Mononuclear cell (primary cell): Measurements from ENCODE around the gene ASPHD2. TPM values are rescaled to one million over a fixed set of nuclear protein-coding genes. Genes with fewer than 3 reads are reported as not detected.

Source experiments
- H3K27me3 ChIP-seq: 2 replicates; pipeline ENCODE4 v1.6.0; 2011; ENCODE audit warnings: low read length, control low read depth; ENCODE audit not compliant: insufficient read depth
- H3K4me1 ChIP-seq: 2 replicates; pipeline ENCODE4 v1.5.1; 2011; ENCODE audit warnings: mild to moderate bottlenecking, low read length, control low read depth; ENCODE audit not compliant: insufficient read depth
- H3K4me3 ChIP-seq: 2 replicates; pipeline ENCODE4 v1.5.1; 2011; ENCODE audit warnings: mild to moderate bottlenecking, low read length, moderate library complexity
- H3K9me3 ChIP-seq: 2 replicates; pipeline ENCODE4 v1.5.1; 2011; ENCODE audit warnings: low read depth, mild to moderate bottlenecking, control low read depth, low read length
- total RNA-seq: library from RNA; depleted of rRNA; stranded (reverse); fragments of >200 nt; gene quantifications from one replicate; pipeline ENCODE4 v1.2.3, GENCODE V29; 2012

Gene ASPHD2
- total RNA-seq, 1 donor = 2.7 TPM

GRCh38 chr22:26448334-26448733, 19.3 kb downstream of the ASPHD2 start:
- no peaks in the 10 kb centered on the region for H3K9me3 ChIP-seq

GRCh38 chr22:26448941-26449340, 19.9 kb downstream of the ASPHD2 start:
- Histone ChIP-seq H3K4me3 (no peak overlapping the region), H3K4me1 (no peaks in the 10 kb centered on the region), H3K27me3 (no peaks in the 10 kb centered on the region), H3K9me3 (no peaks in the 10 kb centered on the region)

More at GRCh38 chr22:26448334-26448733, 19.3 kb downstream of the ASPHD2 start:
- Histone ChIP-seq H3K4me3 (no peak overlapping the region), H3K27me3 (no peaks in the 10 kb centered on the region), H3K4me1 (no peaks in the 10 kb centered on the region)

- Histone ChIP-seq H3K4me1 (no peaks in the 10 kb centered on the region), H3K4me3 (no peak overlapping the region), H3K9me3 (no peaks in the 10 kb centered on the region), H3K27me3 (no peaks in the 10 kb centered on the region)
Measured at GRCh38 chr22:26450453-26451185, 21.6 kb downstream of the ASPHD2 start.

GRCh38 chr22:26452236-26453016, 23.4 kb downstream of the ASPHD2 start:
- Histone ChIP-seq H3K27me3 (no peaks in the 10 kb centered on the region), H3K4me1 (no peaks in the 10 kb centered on the region), H3K4me3 (no peak overlapping the region), H3K9me3 (no peaks in the 10 kb centered on the region)

GRCh38 chr22:26453216-26453615, 24.2 kb downstream of the ASPHD2 start:
- Histone ChIP-seq H3K27me3 (no peaks in the 10 kb centered on the region), H3K9me3 (no peaks in the 10 kb centered on the region), H3K4me1 (no peaks in the 10 kb centered on the region), H3K4me3 (no peak overlapping the region)

DNA sequence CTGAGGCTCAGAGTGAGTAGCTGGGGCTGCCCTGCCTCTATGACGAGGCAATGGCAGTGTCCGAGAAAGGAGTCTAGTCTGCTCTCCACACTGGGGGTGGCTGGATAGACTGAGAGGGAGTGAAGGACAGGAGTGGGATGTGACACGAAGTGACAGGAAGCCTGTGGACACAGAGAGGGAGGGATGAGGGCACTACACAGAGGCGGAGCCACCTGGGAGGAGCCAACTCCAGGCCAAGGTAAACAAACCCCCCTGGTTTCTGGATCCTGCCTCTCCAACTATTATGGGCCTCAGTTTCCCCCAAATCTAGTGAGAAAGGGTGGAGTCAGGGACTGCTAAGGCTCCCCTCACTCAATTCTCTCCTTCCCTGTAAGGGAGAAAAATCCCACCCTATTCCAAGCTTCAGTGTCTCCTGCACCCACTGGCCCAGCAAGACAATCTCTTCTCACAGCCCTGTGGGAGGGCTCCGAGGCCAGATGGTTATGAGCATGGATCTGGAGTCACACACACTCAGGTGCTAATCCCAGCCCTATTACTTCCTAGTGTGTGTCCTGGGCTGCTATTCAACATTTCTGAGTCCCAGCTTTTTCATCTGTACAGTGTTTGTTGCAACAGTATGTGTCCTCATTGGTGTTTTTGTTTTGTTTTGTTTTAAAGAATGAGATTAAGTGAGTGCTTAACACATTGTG, 24.9 kb downstream of the ASPHD2 start:
- no peaks in the 10 kb centered on the region for H3K27me3 ChIP-seq
- no peaks in the 10 kb centered on the region for H3K4me1 ChIP-seq
- H3K9me3 ChIP-seq = no peaks in the 10 kb centered on the region
- H3K4me3 ChIP-seq = no peak overlapping the region

DNA sequence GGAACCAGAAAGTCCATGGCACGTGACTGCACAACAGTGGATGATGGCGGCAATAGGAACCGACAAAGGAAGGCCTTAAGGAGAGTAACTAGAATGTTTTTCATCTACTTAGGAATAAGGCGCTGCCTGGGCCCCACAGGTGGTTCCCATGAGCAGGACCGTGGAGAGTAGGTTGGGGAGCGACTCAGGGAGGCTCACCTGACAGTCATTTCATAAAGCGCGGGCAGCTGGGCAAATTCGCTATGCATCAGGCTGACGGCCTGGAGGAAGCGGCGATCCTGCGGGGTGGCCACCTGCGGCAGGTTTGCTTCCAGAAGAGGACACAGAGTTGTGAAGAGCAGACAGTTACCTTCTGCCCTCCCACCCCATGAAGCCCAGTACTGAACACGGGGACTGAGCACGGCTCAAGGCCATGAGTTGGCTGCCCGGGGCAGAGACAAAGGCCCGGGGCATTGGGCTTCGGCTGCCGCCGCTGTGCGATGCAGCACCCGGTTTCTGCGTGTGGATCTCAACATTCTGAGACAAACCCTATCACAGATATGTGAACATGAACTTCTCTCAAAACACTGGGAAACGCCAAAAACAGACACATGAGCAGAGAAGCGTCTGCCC, 28.7 kb downstream of the ASPHD2 start:
- H3K27me3 ChIP-seq = no peaks in the 10 kb centered on the region
- H3K4me1 ChIP-seq = no peaks in the 10 kb centered on the region

DNA sequence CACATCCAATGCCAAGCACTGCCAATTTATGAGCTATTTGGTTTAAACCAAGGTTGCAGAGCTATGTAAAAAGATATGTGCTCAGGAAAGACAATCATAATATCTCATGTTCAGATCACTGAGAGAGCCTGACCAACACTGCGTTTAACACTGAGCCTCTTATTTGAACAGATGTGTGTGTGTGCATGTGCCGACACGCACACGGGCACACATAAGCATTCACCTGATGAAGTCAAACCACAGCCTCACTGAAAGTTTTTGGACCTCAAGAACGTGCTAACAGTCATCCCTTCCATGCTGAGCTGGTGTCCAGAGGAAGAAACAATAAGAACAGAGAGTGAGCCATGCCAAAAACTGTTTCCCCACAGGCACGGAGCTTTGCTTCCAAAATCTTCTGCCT, 31.1 kb downstream of the ASPHD2 start:
- Histone ChIP-seq H3K4me1 (no peaks in the 10 kb centered on the region), H3K9me3 (no peaks in the 10 kb centered on the region), H3K4me3 (no peak overlapping the region), H3K27me3 (no peaks in the 10 kb centered on the region)

More for the DNA sequence above, 28.7 kb downstream of the ASPHD2 start:
- H3K4me3 ChIP-seq = no peak overlapping the region
- H3K9me3 ChIP-seq = no peaks in the 10 kb centered on the region

- H3K27me3 ChIP-seq = no peaks in the 10 kb centered on the region
- no peak overlapping the region for H3K4me3 ChIP-seq
- no peaks in the 10 kb centered on the region for H3K4me1 ChIP-seq
- no peaks in the 10 kb centered on the region for H3K9me3 ChIP-seq
Measured at GRCh38 chr22:26461188-26461810, 32.2 kb downstream of the ASPHD2 start.

- H3K4me1 ChIP-seq = no peaks in the 10 kb centered on the region
- no peak overlapping the region for H3K4me3 ChIP-seq
- no peaks in the 10 kb centered on the region for H3K27me3 ChIP-seq
- no peaks in the 10 kb centered on the region for H3K9me3 ChIP-seq
Measured at GRCh38 chr22:26462051-26462450, 33.0 kb downstream of the ASPHD2 start.

DNA sequence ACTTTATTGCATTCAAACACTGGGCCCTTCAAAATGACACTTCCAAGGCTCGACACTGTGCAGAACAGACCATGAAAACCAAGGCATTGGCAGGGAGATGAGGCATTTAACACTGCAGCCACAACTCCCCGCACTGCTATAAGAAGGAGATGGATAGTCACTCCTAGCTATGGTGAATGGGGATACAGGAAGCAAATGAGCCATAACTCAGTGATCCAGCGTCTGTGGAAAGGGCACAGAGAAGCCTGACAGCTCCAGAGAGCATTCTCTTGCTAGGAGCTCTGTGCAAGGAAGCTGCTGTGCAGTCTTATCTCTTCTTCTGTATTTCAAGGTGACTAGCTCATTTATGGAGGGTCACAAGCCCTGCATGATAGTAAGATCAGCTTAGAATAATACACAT, 33.6 kb downstream of the ASPHD2 start:
- H3K4me1 ChIP-seq = no peaks in the 10 kb centered on the region
- no peaks in the 10 kb centered on the region for H3K27me3 ChIP-seq
- no peaks in the 10 kb centered on the region for H3K9me3 ChIP-seq
- no peak overlapping the region for H3K4me3 ChIP-seq

- no peaks in the 10 kb centered on the region for H3K27me3 ChIP-seq
- no peaks in the 10 kb centered on the region for H3K9me3 ChIP-seq
- no peak overlapping the region for H3K4me3 ChIP-seq
- H3K4me1 ChIP-seq = no peaks in the 10 kb centered on the region
Measured at GRCh38 chr22:26463101-26463661, 34.1 kb downstream of the ASPHD2 start.

DNA sequence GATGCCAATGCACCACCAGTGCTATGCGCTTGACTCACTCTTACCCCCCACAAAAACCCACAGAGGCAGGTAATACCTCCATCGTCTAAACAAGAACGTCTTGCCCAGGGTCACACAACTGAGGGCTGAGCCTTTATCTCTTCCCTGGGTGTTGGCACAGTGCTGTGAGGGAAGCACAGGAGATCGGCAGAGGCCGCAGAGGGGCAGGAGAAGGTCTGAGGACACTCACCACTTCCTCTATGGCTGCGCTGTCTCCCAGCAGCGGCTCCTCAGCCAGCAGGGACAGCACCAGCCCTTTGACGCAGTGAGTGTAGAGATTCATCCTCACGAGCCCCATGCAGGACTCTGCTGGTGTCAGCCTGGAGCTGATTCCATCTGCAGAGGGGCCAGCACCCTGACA, 34.6 kb downstream of the ASPHD2 start:
- no peaks in the 10 kb centered on the region for H3K27me3 ChIP-seq
- H3K4me3 ChIP-seq = no peak overlapping the region
- no peaks in the 10 kb centered on the region for H3K4me1 ChIP-seq
- H3K9me3 ChIP-seq = no peaks in the 10 kb centered on the region

GRCh38 chr22:26464312-26464711, 35.3 kb downstream of the ASPHD2 start:
- Histone ChIP-seq H3K4me3 (no peak overlapping the region), H3K27me3 (no peaks in the 10 kb centered on the region), H3K9me3 (no peaks in the 10 kb centered on the region), H3K4me1 (no peaks in the 10 kb centered on the region)
